Measurements from ENCODE around the gene MBD3L3. TPM values are rescaled to one million over a fixed set of nuclear protein-coding genes. Genes with fewer than 3 reads are reported as not detected.

Gene MBD3L3
- total and polyA plus RNA-seq, 2 donors (not counting 3 experiments of a cell fraction or from before 2014, with no cell fraction given): not detected

DNA sequence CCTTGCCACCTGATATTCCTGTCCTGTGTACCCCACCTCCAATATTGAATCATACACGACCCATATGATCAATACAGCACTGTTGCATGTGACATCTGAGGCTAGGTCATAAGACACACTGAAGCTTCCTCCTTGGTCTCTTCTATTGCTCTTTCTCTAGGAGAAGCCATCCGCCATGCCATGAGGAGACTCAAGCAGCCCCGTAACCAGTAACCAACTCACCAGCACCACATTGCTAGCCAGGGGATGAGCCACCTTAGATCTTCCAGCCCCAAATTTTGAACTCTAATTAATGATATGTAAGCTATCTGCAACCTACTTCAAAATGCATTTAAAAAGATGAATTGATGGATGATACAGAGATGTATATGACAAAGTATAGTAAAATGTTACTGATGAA is 39.6 kb upstream of the MBD3L3 start:
- Histone ChIP-seq H3K4me1 (ENCODE audit: control insufficient read depth, extremely low read depth, insufficient read depth, low read length) (peaks cover 3% of the 10 kb centered on the region), H3K4me2 (ENCODE audit: insufficient read depth, low read length) (peak overlapping the region; percentile 53), H3K9ac (replicated peaks; ENCODE audit: extremely low read depth, insufficient read depth, low read length) (no peak overlapping the region), H3K4me3 (replicated peaks in 1 of 3; ENCODE audit: insufficient read depth in 1 of 3, low read depth in 1 of 3, low read length in 3 of 3) (no peak overlapping the region), H3K36me3 (ENCODE audit: control insufficient read depth in 2 of 2, extremely low read depth in 1 of 2, insufficient read depth in 2 of 2, low read length in 2 of 2) (no peaks in the 10 kb centered on the region), H3K27me3 (ENCODE audit: control insufficient read depth in 2 of 2, insufficient read depth in 2 of 2, low read length in 2 of 2) (no peaks in the 10 kb centered on the region), H3K79me2 (ENCODE audit: control insufficient read depth, insufficient read depth, low read length) (no peaks in the 10 kb centered on the region), H4K20me1 (replicated peaks; ENCODE audit: control insufficient read depth, extremely low read depth, insufficient read depth, low read length) (no peaks in the 10 kb centered on the region), H3K9me1 (replicated peaks; ENCODE audit: control insufficient read depth, extremely low read depth, insufficient read depth, low read length) (no peaks in the 10 kb centered on the region), H3K9me3 (replicated peaks; ENCODE audit: control insufficient read depth, insufficient read depth, low read length) (no peaks in the 10 kb centered on the region), H3K27ac (ENCODE audit: insufficient read depth, low read depth, low read length) (no peak overlapping the region), H2AFZ (ENCODE audit: low read depth, low read length) (no peak overlapping the region)
- CTCF ChIA-PET: no interaction called here
- no peak for FAIRE-seq
- dilution Hi-C loops (cut with MboI; ENCODE audit: extremely low pct_ligation_motif_present, low sequenced_read_pairs) (no loop called here), intact Hi-C loops (cut with micrococcal nuclease) (no loop called here)
- no peak for DNase-seq (ENCODE audit: low read depth, low spot score)
- POLR2A ChIA-PET: no interaction called here
- no TSS peak for BruUV-seq (replicated peaks)
- TF ChIP-seq MYC (IDR thresholded peaks at IDR 0.05; ENCODE audit: low read depth, low read length): no peak
- no peak for TF ChIP-seq POLR2AphosphoS5 (IDR thresholded peaks at IDR 0.05; ENCODE audit: insufficient read depth, low read depth, low read length)
- TF ChIP-seq POLR2A (IDR thresholded peaks at IDR 0.05; ENCODE audit: low read depth, low read length): no peak
- TF ChIP-seq GATA2 (IDR thresholded peaks at IDR 0.05; ENCODE audit: insufficient read depth, insufficient read length, low read depth, low read length): no peak
- no peak for TF ChIP-seq JUN (IDR thresholded peaks at IDR 0.05; ENCODE audit: borderline replicate concordance, insufficient read depth, insufficient read length, low read depth)
- TF ChIP-seq, protein P1, sequence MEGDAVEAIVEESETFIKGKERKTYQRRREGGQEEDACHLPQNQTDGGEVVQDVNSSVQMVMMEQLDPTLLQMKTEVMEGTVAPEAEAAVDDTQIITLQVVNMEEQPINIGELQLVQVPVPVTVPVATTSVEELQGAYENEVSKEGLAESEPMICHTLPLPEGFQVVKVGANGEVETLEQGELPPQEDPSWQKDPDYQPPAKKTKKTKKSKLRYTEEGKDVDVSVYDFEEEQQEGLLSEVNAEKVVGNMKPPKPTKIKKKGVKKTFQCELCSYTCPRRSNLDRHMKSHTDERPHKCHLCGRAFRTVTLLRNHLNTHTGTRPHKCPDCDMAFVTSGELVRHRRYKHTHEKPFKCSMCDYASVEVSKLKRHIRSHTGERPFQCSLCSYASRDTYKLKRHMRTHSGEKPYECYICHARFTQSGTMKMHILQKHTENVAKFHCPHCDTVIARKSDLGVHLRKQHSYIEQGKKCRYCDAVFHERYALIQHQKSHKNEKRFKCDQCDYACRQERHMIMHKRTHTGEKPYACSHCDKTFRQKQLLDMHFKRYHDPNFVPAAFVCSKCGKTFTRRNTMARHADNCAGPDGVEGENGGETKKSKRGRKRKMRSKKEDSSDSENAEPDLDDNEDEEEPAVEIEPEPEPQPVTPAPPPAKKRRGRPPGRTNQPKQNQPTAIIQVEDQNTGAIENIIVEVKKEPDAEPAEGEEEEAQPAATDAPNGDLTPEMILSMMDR (IDR thresholded peaks at IDR 0.05; ENCODE audit: extremely low read depth in 1 of 2, insufficient read depth in 1 of 2, low read depth in 1 of 2, low read length in 2 of 2): no peak
- no peak for TF ChIP-seq EZH2 (IDR thresholded peaks at IDR 0.05; ENCODE audit: borderline replicate concordance, low read depth, low read length, severe bottlenecking)
- TF ChIP-seq FOS (IDR thresholded peaks at IDR 0.05; ENCODE audit: borderline replicate concordance, insufficient read depth, low read length): no peak
- TF ChIP-seq, protein P2, sequence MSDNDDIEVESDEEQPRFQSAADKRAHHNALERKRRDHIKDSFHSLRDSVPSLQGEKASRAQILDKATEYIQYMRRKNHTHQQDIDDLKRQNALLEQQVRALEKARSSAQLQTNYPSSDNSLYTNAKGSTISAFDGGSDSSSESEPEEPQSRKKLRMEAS (IDR thresholded peaks at IDR 0.05; ENCODE audit: insufficient read depth, insufficient read length): no peak

All from endothelial cell of umbilical vein (primary cell).